Measurements from ENCODE around the gene BTC. TPM values are rescaled to one million over a fixed set of nuclear protein-coding genes. Genes with fewer than 3 reads are reported as not detected.

Gene BTC
- total RNA-seq, 1 experiment from 2014 or later, result not detected

GRCh38 chr4:74752798-74753197, 41.5 kb downstream of the BTC start:
- H3K4me2 ChIP-seq (ENCODE audit: insufficient read depth, insufficient read length, low read length), result no peak overlapping the region

More at GRCh38 chr4:74752798-74753197, 41.5 kb downstream of the BTC start:
- Histone ChIP-seq H3K79me2 (ENCODE audit: insufficient read depth, low read length) (no peaks in the 10 kb centered on the region), H3K18ac (ENCODE audit: insufficient read length, low read depth, low read length) (no peak overlapping the region), H2BK20ac (ENCODE audit: low read depth, low read length, poor library complexity, severe bottlenecking) (no peak overlapping the region), H3K27me3 (ENCODE audit: insufficient read depth, low read length) (no peaks in the 10 kb centered on the region), H3K14ac (ENCODE audit: insufficient read depth, low read length) (no peak overlapping the region), H3K23ac (ENCODE audit: insufficient read length, low read depth, low read length) (no peak overlapping the region), H3K9me3 (ENCODE audit: control insufficient read depth, low read depth, low read length) (no peaks in the 10 kb centered on the region), H4K91ac (ENCODE audit: insufficient read length, low read depth, low read length) (no peak overlapping the region), H2BK15ac (ENCODE audit: low read depth, low read length) (no peak overlapping the region), H3K56ac (ENCODE audit: insufficient read length, low read depth, low read length) (no peak overlapping the region), H3K4ac (ENCODE audit: low read depth, low read length) (no peak overlapping the region), H4K20me1 (ENCODE audit: control insufficient read depth, insufficient read depth, insufficient read length) (no peaks in the 10 kb centered on the region), H3K79me1 (ENCODE audit: insufficient read depth, low read depth, low read length, poor library complexity, severe bottlenecking) (no peaks in the 10 kb centered on the region), H2BK12ac (ENCODE audit: insufficient read length, low read depth, low read length) (no peak overlapping the region), H2AK5ac (ENCODE audit: insufficient read length, low read length) (no peak overlapping the region), H3T11ph (ENCODE audit: low read length) (no peak overlapping the region), H4K8ac (replicated peaks; ENCODE audit: insufficient read length, low read depth, low read length) (no peak overlapping the region), H3K9ac (ENCODE audit: extremely low read depth, insufficient read length, low read length) (no peak overlapping the region), H2BK5ac (ENCODE audit: insufficient read length, low read length) (no peak overlapping the region), H2AFZ (ENCODE audit: low read length) (no peak overlapping the region), H3K4me1 (ENCODE audit: insufficient read depth, low read length) (no peaks in the 10 kb centered on the region), H3K27ac (ENCODE audit: insufficient read length, low read depth, low read length) (no peak overlapping the region), H2BK120ac (ENCODE audit: low read depth, low read length, poor library complexity, severe bottlenecking) (no peak overlapping the region), H4K5ac (ENCODE audit: insufficient read length, low read depth, low read length) (no peak overlapping the region), H3K23me2 (ENCODE audit: insufficient read length, low read depth, low read length, poor library complexity, severe bottlenecking) (no peaks in the 10 kb centered on the region)
- no peak for TF ChIP-seq CTCF (conservative IDR thresholded peaks at IDR 0.05)
- DNase-seq, result no peak
- Mint-ChIP-seq H3K4me3 (no peak overlapping the region), H3K4me1 (peaks cover 3 to 5% of the 10 kb centered on the region in 2 experiments), H3K27ac (no peak overlapping the region), H3K9me3 (no peaks in the 10 kb centered on the region; a peak in 1 of 5 replicates), H3K27me3 (ENCODE audit: low read depth) (no peaks in the 10 kb centered on the region), H3K36me3 (ENCODE audit: insufficient read depth in 1 of 3, low read depth in 3 of 3) (no peaks in the 10 kb centered on the region)
